ENCODE results near the gene CACUL1.
"Not testable (repeated sequence)": the region's sequence is repeated elsewhere in the genome, so short reads cannot be mapped to it uniquely, and the experiment has no call there.

Gene CACUL1

DNA sequence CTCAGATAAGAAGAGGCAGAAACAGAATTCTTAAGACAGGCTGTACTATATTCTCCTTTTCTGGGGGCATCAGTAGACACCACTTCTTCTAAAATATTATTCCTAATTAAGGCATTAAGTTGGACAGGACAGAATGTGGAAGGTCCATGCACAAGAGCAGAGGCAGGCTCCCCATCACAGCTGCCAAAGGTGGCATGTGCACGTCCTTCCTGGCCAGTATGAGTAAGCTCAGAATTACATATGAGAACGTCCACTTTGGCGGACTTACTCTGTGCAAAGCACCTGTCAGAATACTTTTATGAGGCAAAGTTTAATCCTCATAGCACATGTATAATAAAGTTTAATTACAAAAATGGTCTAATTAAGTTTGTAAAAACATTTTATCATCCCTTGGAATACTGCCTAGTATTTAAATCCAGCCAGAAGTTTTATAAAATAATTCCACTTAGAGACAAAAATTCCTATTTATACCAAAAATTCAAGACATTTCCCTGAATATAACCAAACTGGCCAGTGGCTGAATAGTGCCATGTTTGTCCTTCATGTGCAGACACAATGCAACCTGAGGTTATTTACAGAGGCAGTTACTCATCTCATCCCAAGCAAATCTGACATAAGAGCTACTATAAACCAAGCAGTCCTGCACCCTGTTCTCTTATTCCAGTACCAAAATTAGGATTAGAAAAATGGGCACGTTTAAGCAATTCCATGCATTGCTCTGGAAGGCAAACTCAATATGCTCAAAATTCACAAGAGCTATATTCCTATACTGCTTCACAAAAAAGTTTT, 65.5 kb downstream of the CACUL1 start:
- Mint-ChIP-seq H3K27ac (no peak overlapping the region), H3K4me1 (peaks cover 10% of the 10 kb centered on the region)

DNA sequence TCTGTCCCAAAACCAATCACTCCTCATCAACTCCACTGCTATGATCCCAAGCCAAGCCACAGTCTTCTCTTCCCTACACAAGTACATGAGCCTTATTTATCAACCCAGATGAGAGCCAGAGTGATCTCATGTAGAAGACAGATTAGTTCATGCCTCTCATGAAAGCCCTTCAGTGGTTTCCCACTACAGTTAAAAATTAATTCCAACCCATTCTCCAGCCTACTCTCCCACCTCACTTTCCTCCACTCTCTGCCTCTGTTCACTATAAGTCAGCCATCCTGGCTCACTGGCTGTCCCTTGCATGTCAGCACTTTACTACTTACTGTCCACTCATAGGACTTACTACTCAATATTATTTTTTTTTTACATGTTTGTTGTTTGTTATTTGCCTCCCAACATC, 67.3 kb downstream of the CACUL1 start:
- Mint-ChIP-seq H3K4me1 (peaks cover 10% of the 10 kb centered on the region), H3K36me3 (peaks cover 72% of the 10 kb centered on the region), H3K4me3 (no peak overlapping the region), H3K27ac (peak overlapping the region; percentile 3), H3K9me3 (no peaks in the 10 kb centered on the region)
- DNase-seq (ENCODE audit: low spot score in 2 of 2) (no peak), ATAC-seq (no peak)

More for the DNA sequence above, 65.5 kb downstream of the CACUL1 start:
- H3K9me3 Mint-ChIP-seq = no peaks in the 10 kb centered on the region
- no peak for DNase-seq (ENCODE audit: low spot score in 2 of 2)
- no peak overlapping the region for H3K4me3 Mint-ChIP-seq
- ATAC-seq = no peak
- peaks cover 63% of the 10 kb centered on the region for H3K36me3 Mint-ChIP-seq

DNA sequence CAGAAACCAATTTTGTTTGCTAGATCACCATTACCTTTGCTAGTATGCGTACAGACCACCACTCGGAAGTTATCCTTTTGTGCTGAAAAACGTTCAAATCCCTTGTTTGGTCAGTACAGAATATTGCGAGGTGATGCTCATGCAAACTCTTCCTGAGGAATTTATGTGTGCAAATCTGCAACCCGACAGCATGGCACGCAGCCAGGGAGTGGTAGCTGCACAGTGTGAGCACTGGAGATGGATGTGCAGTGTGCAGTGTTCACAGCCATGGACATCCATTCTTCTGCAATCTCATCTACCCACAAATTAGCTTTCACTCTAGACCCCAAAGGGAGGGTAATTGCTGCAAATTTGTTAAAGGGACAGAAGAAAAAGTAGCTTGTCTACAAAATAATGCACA, 72.2 kb downstream of the CACUL1 start:
- no peak overlapping the region for H3K27ac Mint-ChIP-seq
- no peak for DNase-seq (ENCODE audit: low spot score in 2 of 2)
- H3K4me1 Mint-ChIP-seq = peaks cover 7% of the 10 kb centered on the region
- H3K9me3 Mint-ChIP-seq = no peaks in the 10 kb centered on the region
- H3K4me3 Mint-ChIP-seq = no peak overlapping the region
- ATAC-seq = no peak
- H3K36me3 Mint-ChIP-seq = peaks cover 40% of the 10 kb centered on the region

DNA sequence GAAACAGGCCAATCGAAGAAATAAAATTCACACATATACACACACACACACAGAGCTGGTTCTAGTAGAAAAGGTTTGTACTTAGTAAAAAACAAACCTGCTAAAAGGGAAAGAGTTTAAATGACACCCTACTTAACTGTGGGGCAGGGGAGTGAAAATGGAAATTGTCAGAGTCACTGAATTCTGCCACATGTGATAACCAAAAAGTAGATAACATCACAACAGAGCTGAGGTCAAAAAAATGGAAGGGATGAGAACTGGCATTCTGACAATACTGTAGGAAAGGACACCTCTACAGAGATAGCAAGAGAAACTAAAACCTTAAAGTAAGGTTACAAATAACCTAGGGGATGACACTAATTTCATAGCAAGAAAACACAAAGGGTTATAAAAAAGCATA, 74.6 kb downstream of the CACUL1 start:
- DNase-seq (ENCODE audit: low spot score in 2 of 2) (no peak), ATAC-seq (no peak)
- Mint-ChIP-seq H3K27ac (no peak overlapping the region), H3K4me1 (no peaks in the 10 kb centered on the region), H3K4me3 (no peak overlapping the region), H3K9me3 (no peaks in the 10 kb centered on the region), H3K36me3 (peaks cover 22% of the 10 kb centered on the region)

DNA sequence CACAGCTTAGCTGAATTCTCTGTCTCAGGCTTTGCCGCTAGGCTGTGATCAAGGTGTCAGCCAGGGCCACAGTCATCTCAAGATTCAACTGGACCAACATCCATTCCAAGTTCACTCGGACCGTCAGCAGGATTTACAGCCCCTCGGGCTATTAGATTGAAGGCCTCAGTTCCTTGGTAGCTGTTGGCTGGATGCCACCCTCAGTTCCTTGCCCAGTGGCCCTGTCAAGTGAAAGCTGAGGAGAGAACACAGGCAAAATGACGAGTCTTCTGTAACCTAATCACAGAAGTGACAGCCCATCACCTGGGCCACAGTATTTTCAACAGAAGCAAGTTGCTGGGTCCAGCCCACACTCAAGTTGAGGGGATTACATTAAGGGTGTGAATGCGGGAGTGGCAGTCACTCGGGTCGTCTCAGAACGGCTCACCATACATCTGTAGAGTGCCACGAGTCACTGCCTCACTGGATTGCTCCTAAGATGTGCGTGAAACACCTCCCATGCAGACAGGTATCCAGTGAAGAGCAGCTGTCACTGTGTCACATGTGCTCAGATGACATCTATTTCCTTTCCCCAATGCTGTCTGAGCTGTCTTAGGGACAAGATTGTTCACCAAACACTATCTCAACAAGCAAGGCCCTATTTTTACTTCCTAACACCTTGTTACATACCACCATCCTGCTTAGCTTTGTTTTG, 80.4 kb downstream of the CACUL1 start:
- DNase-seq (ENCODE audit: low spot score in 2 of 2) = no peak
- ATAC-seq = peak; percentile 39
- H3K4me3 Mint-ChIP-seq = no peak overlapping the region
- no peaks in the 10 kb centered on the region for H3K9me3 Mint-ChIP-seq
- no peaks in the 10 kb centered on the region for H3K36me3 Mint-ChIP-seq
- no peaks in the 10 kb centered on the region for H3K4me1 Mint-ChIP-seq
- peak overlapping the region; percentile 69 for H3K27ac Mint-ChIP-seq

DNA sequence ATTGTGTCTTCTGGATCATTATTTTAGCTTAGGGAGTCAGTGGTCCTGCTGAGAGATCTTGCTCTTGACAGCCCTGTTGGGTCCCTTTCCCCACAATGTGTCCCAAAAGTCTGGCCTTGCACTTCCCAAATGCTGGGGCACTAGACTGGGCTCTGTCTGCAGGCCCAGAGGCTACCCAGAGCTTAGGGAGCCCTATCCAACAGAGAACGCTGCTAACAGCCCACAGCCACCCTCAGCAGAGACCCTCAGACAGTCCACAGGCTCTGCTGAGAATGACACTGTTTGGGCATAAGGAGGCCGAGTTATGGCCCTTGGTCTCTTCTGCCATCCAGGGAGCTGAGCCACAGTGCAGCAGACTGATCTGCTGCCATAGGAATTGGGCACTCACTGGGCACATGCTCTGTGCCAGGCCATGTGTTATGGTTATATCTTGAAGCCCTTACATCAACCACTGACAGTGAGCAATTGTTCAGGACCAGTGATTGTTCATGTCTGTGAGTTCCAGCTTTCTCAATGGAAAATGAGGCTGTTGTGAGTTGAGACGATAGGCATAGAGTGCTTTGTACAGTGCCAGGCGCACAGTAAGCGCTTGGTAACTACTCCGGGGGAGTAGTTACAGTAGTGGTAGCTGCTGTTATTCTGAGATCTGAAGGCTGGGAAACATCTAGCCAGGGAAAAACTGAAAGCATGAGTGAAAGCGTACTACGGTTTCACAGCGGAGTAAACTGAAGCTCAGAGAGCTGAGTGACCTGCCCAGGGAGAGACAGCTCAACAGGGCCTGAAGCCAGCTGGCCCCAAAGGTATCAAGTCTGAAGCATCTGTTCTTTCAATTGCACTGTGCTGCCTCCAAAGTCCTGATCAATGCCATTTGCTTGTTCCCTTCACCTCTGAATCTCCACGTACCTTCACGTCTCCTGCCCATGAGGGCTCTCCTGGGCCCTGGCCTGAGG, 81.7 kb downstream of the CACUL1 start:
- Mint-ChIP-seq H3K27ac (no peak overlapping the region), H3K4me3 (no peak overlapping the region), H3K4me1 (peaks cover 5% of the 10 kb centered on the region), H3K36me3 (no peaks in the 10 kb centered on the region), H3K9me3 (no peaks in the 10 kb centered on the region)
- no peak for ATAC-seq
- no peak for DNase-seq (ENCODE audit: low spot score in 2 of 2)

DNA sequence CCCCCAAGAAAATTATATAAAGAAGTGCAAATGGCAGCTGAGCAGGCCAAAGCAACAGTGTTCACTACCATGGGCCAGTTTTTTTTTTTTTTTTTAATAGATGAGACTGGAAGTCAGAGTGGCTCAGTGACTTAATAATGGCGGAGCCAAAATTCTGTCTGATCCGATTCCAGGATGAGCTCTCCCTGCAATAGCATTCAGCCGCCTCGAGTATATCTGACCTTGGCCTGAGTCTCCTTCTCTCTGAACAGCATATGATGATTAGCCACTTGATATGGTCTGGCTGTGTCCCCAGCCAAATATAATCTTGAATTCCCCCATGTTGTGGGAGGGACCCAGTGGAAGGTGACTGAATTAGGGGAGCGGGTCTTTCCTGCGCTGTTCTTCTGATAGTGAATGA, 82.6 kb downstream of the CACUL1 start:
- H3K27ac Mint-ChIP-seq = no peak overlapping the region
- no peaks in the 10 kb centered on the region for H3K9me3 Mint-ChIP-seq
- no peak for DNase-seq (ENCODE audit: low spot score in 2 of 2)
- H3K4me1 Mint-ChIP-seq = peaks cover 5% of the 10 kb centered on the region
- no peak for ATAC-seq
- H3K36me3 Mint-ChIP-seq = no peaks in the 10 kb centered on the region
- no peak overlapping the region for H3K4me3 Mint-ChIP-seq

DNA sequence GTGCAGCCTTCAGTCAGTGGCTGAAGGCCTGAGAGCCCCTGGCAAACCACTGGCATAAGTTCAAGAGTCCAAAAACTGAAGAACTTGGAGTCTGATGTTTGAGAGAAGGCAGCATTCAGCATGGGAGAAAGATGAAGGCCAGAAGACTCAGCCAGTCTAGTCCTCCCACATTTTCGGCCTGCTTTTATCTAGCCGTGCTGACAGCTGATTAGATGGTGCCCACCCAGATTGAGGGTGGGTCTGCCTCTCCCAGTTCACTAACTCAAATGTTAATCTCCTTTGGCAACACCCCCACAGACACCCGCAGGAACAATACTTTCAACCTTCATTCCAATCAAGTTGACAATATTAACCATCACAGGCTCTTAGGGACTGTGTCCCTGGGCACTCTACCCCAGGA, 83.5 kb downstream of the CACUL1 start:
- ATAC-seq; H3K36me3 Mint-ChIP-seq; H3K27ac Mint-ChIP-seq; H3K4me1 Mint-ChIP-seq; H3K9me3 Mint-ChIP-seq; H3K4me3 Mint-ChIP-seq; DNase-seq (ENCODE audit: low spot score in 2 of 2): not testable (repeated sequence)

DNA sequence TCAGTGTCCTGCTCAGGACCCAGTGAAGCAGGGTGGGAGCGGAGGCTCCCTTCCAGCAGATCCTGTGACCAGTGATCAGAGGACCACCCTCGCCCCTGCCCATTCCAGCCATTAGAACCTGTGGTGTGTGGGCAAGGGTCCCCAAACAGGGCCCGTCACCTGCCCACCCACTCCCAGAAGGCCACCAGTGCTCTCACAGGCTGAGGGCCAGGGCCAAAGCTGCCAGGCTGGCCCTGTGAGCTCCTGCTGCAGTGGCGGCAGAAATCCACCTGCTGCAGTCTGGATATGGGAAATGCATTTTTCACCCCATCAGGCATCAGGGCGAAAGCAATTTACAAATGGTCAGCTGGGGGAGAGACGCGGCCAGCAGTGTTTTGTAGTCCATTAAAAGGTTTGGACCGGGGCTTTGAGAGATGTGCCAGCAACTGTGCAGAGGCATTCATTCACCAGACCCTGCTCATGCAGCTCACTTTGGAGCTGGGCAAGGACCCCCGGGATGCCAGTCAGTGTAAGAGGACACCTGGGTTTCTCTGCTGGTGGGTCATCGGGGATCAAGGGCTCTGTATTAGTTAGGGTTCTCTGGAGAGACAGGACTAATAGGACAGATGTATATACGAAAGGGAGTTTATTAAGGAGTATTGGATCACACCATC, 84.2 kb downstream of the CACUL1 start:
- H3K4me1 Mint-ChIP-seq = peaks cover 5% of the 10 kb centered on the region
- no peak for ATAC-seq
- no peak overlapping the region for H3K4me3 Mint-ChIP-seq
- no peak for DNase-seq (ENCODE audit: low spot score in 2 of 2)
- H3K27ac Mint-ChIP-seq = no peak overlapping the region
- no peaks in the 10 kb centered on the region for H3K36me3 Mint-ChIP-seq
- no peaks in the 10 kb centered on the region for H3K9me3 Mint-ChIP-seq

DNA sequence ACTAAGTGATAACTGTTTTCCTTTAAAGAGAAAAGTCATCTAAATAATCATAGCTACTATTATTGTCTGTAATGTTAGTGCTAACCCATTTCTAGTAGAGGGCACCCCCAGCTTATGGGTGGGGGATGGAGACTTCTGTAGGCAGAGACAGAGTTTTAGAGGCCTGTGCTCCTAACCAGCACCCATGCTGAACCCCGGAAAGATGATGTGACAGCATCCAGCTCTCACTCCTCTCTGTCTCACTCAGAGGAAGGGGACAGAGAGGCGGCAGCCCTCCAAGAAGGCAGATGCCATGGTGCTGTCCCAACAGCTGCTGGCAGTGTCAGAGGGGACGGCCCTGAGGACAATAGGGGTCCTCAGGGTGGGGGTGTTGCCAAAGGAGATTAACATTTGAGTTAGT, 84.9 kb downstream of the CACUL1 start:
- Mint-ChIP-seq H3K27ac (no peak overlapping the region), H3K9me3 (no peaks in the 10 kb centered on the region), H3K36me3 (no peaks in the 10 kb centered on the region), H3K4me3 (no peak overlapping the region), H3K4me1 (peaks cover 5% of the 10 kb centered on the region)
- ATAC-seq = no peak
- no peak for DNase-seq (ENCODE audit: low spot score in 2 of 2)

DNA sequence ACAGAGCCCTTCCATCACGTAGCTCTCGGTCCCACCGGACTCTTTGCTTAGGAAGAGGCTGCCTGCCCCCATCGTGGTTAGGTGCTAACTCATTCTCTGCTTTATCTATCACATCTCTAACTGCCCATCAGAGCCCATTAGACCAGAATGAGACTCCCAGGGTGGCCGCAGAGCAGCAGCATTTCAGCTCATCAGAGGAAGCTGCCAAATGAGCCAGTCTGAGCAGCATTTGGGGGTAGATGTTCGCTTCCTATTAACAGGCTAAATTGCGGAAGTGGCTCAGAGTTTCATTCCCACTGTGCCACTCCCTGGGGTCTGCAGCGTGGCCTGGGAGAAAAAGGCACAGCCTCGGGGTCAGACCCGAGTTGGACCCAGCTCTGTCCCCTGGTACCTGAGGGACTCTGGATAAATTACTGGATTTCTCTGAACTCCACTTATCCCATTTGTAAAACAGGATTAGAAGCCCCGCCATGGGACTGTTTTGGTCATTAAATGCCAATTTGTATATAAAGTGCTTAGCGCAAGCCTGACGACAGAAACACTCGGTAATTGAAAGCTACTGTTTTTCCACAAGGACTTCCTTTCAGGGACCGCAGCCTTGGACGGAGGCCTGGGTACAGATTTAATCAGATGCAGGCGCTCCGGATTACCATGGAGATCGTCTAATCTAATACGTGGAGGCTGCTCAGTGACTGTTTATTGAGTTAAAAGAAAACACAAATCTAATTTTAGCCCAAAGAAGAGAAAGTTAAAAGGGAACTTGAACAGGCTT, 85.6 kb downstream of the CACUL1 start:
- ATAC-seq (no peak), DNase-seq (ENCODE audit: low spot score in 2 of 2) (no peak)
- Mint-ChIP-seq H3K9me3 (no peaks in the 10 kb centered on the region), H3K4me3 (no peak overlapping the region), H3K4me1 (peaks cover 5% of the 10 kb centered on the region), H3K27ac (peak overlapping the region; percentile 32), H3K36me3 (no peaks in the 10 kb centered on the region)

DNA sequence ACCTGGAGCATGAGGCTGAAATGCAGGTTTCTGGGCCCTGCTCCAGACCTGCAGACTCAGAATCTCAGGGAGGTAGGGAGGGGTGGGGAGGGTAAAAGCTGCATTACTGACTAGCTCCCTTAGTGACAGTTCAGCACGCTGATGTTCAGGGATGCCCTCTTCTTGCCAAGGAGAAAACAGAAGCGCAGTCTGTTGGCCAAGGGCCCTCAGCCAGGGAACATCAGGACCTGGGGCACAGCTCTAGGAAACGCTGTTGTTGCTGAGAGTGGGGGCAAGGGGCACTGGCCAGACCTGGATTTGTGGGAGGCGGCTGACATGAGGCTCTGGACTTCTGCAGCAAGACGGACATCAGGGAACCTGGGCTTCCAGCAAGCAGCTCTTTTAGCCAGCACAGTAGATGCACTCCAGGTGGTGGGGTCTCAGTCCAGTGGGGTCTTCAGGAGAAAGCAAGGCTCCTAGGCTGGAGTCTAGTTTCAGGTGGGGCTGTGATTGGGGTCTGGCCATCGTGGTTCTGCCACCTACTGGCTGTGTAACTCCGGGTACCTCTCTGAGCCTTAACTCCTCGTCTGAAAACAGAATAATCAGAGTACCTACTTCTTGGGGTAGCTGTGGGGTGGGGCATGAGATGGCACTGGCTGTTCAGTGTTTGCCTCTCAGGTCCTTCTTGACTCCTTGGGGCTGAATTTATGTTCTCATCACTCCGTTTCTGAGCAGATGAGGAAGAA, 86.4 kb downstream of the CACUL1 start:
- ATAC-seq (no peak), DNase-seq (ENCODE audit: low spot score in 2 of 2) (no peak)
- no peak overlapping the region for H3K4me3 Mint-ChIP-seq
- no peaks in the 10 kb centered on the region for H3K36me3 Mint-ChIP-seq
- H3K9me3 Mint-ChIP-seq = no peaks in the 10 kb centered on the region
- peaks cover 5% of the 10 kb centered on the region for H3K4me1 Mint-ChIP-seq
- H3K27ac Mint-ChIP-seq = peak overlapping the region; percentile 32

DNA sequence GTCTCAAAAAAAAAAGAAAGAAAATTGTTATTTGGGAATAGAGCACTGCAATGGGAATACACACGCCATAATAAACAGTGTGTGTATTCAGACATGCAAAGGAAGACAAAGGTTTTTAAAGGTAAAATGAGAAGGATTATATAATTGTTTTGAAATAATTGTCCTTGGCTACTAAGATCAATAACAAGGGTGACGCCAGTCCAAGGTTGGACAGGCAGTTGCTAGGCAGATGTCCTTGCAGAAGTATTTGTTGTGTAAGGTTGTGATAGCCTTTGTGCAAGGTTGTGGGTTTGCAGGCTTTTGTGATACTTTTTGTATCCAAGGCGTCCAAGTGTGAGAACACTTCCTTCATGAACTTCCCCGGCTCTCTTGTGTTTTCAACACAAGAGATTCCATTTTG, 87.0 kb downstream of the CACUL1 start:
- H3K9me3 Mint-ChIP-seq = peaks cover 3% of the 10 kb centered on the region
- H3K27ac Mint-ChIP-seq = no peak overlapping the region
- H3K4me3 Mint-ChIP-seq = no peak overlapping the region
- ATAC-seq = no peak
- DNase-seq (ENCODE audit: low spot score in 2 of 2) = no peak
- H3K4me1 Mint-ChIP-seq = peaks cover 5% of the 10 kb centered on the region
- H3K36me3 Mint-ChIP-seq = no peaks in the 10 kb centered on the region

DNA sequence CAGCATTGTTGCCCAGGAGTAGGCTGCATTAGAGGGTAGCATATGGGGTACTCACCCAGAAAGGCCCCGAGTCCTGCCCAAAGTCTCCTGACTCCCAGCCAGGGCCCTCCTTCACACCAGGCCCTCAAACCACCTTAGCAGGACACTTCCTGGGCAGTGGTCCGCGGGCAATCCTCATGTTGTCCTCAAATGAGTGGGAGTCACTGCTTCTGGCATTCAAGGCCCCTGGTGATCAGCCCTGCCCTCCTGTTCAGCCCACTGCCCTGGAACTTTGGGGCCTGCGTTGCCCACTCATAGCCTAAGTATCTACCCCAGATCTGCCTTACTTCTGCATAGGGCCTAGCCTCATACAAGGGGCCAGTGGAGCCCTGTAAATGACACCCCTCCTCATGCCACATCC, 88.4 kb downstream of the CACUL1 start:
- ATAC-seq = no peak
- Mint-ChIP-seq H3K9me3 (peaks cover 7% of the 10 kb centered on the region), H3K36me3 (no peaks in the 10 kb centered on the region), H3K4me1 (peaks cover 5% of the 10 kb centered on the region), H3K27ac (no peak overlapping the region), H3K4me3 (no peak overlapping the region)
- DNase-seq (ENCODE audit: low spot score in 2 of 2) = no peak
